Midbrain (tissue), 1 donor: ENCODE measurements around the gene TNFRSF8.
A peak's percentile ranks its signal among the peaks of the same experiment; 100 is the strongest.
"Not testable (repeated sequence)": the region's sequence is repeated elsewhere in the genome, so short reads cannot be mapped to it uniquely, and the experiment has no call there.

Experiments used
- DNase-seq: peaks from one replicate; lab custom pipeline; 2025; lab: John Stamatoyannopoulos, UW

Gene TNFRSF8

GRCh38 chr1:12038356-12039163 is 24.5 kb upstream of the TNFRSF8 start:
- no peak for DNase-seq

DNA sequence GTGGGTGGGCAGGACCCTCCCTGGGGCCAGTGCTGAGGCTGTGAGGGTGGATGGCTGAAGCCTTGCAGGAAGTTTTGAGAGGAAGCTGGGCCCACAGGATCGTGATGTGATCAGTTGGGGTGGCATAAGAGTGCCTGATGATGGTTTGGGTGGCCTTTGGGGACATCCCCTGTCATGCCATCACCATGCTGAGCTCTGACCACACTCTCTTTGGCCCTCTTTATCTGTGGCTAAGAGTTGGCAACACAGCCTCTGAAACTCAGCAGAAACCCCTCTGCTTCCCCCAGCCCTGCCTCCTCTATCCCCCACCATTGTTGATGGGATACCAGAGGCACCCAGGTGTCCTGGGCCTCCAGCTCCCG is 24.0 kb upstream of the TNFRSF8 start:
- no peak for DNase-seq

GRCh38 chr1:12039824-12040456 is 23.2 kb upstream of the TNFRSF8 start:
- DNase-seq: not testable (repeated sequence)

- no peak for DNase-seq
Observed at GRCh38 chr1:12040457-12041051, 22.5 kb upstream of the TNFRSF8 start.

DNA sequence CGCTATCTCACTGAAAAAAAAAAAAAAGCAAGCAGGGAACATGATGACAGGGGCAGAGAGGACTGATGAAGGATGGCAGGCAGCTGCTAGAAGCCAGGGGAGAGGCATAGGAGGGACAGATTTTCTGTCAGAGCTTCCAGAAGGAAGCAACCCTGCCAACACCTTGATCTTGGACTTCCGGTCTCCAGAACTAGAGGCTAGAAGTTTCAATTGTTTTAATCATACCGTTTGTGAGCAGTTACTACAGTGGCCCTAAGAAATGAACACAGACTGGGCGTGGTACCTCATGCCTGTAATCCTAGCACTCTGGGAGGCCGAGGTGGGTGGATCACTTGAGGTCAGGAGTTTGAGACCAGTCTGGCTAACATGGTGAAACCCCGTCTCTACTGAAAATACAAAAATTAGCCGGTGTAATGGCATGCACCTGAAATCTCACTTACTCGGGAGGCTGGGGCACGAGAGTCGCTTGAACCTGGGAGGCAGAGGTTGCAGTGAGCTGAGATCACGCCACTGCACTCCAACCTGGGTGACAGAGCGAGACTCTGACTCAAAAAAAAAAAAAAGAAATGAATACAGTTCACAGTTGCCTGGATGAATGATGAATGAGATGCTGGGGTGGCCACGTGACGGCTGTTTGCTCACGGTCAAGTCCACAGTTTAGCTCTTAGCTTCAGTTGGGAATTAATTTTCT is 18.8 kb upstream of the TNFRSF8 start:
- not testable (repeated sequence) for DNase-seq

DNA sequence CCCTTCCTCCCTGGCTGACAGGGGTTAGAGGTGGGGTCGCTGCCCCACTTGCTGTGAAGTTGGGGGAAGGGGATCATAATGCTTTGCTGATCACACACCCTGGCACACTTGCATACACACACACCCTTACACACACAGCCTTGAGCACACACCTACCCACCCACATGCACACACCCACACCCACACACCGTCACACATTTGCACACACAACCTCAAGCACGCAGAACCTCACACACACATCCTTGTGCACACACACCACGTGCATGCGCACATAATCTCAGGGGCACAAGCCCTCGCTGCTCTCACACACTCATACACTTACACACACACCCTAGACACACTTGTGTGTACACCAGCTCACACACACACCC is 16.4 kb upstream of the TNFRSF8 start:
- DNase-seq: no peak

DNA sequence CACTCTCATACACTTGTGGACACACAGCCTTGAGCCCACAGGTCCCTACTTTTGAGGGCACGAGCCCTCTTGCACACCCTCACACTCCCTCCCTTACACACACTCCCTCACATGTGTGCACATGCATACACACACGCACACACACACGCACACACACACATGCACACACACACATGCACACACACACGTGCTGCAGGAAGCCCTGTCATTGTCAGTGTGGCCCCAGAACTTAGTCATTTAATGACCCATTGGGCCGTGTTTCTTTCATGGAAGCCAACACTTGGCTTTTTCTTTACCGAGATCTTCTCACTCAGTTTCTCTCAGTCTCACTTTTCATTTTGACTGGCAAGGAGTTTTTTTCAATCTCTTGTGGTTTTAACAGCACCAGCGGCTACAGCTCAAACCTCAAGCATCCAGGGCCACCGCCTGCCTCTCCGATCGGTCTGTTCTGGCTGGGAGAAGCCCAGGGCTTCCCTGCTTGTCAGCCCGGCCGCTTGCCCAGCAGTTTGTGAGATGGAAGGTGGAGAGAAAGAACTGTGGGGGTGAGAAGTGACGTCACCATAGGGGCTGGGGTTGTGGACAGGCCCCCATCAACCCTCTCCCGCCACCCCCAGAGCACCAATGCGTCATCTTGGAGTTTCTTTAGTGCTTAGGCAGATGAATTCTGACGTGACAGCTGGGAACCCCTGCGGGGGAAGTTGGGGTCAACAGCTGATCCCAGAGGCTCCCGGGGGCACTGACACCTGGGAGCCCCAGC is 15.8 kb upstream of the TNFRSF8 start:
- no peak for DNase-seq

DNA sequence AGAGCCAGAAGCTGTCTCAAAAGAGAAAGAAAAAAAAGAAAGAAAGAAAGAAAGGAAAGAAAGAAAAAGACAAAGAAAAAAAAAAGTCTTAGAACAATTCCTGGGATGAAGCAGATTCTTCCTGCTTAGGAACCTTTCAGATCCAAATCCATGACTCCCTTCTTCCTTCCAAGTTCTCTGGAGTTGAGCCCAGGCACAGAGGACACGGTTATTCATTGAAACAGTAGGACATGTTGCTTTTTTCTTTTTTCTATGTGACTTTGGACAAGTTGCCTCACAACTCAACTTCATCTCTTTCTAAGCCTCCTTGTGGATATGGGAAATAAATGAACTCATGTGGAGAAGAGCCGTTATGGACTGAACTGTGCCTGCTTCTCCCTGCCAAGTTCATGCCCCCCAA is 14.7 kb upstream of the TNFRSF8 start:
- DNase-seq: peak; percentile 26

DNA sequence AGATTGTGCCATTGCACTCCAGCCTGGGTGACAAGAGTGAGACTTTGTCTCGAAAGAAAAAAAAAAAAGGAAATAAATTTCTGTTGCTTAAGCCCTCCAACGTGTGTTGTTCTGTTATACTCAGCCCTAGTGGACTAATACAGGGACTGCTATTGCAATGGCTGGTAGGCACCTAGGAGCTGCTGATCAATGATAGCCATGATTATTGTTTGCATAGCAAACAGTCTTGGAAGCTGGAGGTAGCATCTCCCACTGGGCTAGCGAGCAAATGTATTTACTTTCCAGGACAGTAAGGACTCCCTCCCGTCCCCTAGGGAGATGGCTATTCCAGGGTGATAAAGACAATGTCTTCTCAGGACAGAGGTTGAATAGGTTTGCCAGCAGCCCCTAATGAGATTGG is 13.5 kb upstream of the TNFRSF8 start:
- no peak for DNase-seq

GRCh38 chr1:12051361-12051760 is 11.7 kb upstream of the TNFRSF8 start:
- DNase-seq: no peak

GRCh38 chr1:12052008-12052573 is 11.0 kb upstream of the TNFRSF8 start:
- no peak for DNase-seq

DNA sequence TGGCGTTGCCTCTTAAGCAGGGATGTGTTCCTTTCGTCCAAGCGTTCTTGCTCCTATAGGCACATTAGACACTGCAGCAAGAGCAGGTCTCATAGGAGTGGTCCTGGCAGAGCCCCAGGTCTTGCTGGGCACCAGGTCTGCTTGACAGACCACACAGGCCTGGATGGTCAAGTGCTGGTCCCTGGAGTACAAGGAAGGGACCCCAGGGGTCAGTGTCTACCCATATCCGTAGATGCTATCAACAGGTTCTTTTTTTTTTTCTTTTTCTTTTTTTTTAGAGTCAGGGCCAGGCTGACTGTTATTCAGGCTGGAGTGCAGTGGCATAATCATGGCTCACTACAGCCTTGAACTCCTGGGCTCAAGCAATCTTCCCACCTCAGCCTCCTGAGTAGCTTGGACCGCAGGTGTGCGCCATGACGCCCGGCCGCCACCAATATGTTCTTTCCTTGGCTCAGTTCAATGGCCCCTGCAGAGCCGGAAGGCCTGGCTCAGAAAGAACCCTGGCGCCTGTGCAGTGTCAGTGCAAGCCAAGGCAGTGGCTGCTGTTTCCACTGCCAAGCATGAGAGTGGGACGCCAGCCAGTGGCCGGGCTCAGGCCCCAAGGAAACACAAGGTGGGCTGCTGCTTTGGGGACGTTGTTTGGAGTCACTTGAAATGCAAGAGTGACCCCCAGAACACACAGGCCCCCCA is 10.0 kb upstream of the TNFRSF8 start:
- DNase-seq: peak; percentile 14

- no peak for DNase-seq
Observed at GRCh38 chr1:12053752-12054548, 9.2 kb upstream of the TNFRSF8 start.

DNA sequence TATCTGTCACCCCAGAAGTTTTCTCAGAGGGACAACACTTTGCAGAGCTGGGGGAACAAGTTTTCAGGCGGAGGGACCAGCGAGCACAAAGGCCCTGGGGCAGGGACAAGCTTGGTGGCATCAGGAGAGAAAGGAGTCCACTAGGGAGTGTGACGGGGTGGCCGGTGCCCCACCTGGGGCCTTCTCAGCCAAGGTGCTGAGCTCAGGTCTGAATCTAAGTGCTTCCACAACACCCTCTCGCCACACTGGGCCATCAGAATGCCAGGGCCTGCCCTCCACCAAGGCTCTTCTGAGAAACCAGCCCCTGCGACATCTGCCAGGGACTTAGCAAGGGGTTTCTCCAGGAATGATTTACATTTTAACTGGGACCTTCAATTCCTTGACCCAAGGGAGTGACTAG is 7.8 kb upstream of the TNFRSF8 start:
- no peak for DNase-seq

DNA sequence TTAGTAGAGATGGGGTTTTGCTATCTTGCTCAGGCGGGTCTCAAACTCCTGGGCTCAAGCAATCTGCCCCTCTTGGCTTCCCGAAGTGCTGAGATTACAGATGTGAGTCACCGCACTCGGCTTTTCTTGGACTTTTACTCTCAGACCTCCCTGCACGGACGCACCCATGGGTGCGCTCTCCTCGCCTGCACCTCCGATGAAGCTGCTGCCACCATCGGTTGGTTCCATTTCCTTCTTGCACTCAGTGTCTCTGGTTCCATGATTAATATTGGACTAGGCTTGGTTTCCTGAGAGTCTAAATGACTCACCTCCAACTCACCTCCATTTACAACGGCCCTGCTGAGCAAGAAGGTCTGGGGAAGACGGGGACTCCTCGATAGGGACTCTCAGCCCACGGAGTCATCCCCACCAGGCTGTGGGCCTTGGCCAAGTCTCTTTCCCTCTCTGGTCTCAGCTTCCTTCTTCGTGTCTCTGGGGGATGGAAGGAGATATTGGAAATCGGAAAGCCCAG is 6.7 kb upstream of the TNFRSF8 start:
- no peak for DNase-seq

DNA sequence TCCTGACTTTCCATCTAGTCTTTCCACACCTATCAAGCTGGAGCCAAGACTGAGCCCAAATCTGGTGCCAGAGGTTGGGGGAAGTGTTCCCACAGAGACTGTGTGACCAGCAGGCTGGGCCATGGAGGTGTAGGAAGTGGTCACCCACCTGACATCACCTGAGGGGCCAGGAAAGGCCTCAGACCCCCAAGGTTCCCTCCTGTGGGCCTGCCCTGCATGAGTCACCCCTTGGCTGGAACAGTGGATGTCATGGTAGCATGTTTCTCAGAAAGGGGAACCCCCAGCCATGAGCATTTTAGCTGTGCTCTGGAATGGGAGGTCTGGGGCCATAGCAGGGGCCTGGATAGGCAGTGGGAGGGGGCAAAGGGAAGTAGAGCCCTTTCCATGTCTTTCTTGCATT is 5.7 kb upstream of the TNFRSF8 start:
- no peak for DNase-seq

- no peak for DNase-seq
Observed at GRCh38 chr1:12057940-12058687, 5.0 kb upstream of the TNFRSF8 start.

GRCh38 chr1:12059226-12059625 is 3.9 kb upstream of the TNFRSF8 start:
- no peak for DNase-seq

DNA sequence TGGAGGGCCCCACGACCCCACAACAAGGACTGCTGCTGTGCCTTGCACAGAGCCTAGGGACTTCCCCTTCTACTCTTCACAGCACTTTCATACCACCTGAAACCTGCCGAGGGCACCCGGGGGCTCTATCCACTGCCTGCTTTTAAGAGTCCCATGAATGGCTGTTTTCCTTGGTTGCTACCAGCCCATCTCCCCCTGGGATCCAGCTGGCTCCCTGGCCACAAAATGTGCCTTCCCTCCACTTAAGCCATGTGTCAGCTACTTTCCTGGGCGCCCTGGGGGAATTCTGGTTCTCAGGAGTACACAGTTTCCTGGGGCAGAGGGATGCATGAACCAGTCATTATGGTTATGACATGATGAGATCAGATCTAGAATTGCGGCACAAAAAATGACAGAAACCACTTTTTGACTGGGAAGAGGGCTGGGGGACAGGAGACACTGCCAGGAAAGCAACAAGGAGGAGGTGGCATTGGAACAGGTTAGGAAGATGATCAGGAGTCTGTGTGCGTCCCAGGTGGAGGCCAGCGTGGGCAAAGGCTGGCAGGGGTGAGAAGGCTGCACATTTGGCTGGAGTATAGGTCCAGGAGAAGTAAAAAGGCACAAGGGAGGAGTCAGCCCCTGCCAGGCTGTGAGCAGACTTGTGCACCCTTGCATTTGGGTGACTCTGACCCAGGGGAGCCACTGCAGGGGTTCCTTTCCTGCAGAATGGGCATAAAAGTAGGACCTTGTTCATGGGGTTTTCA is 3.2 kb upstream of the TNFRSF8 start:
- no peak for DNase-seq
